Astrocyte of the spinal cord (primary cell): ENCODE data around the gene AREG.

ENCODE experiments used
- DNase-seq: peaks from one replicate; pipeline ENCODE4 v3.0.0; 2011; ENCODE audit warnings: low read depth, low spot score
- H3K4me3 ChIP-seq: 2 replicates; pipeline ENCODE4 v1.5.1; 2011; ENCODE audit warnings: low read depth, mild to moderate bottlenecking, low read length, moderate library complexity
- CTCF ChIP-seq: IDR thresholded peaks from 2 replicates; pipeline ENCODE4 v1.5.1; 2012; ENCODE audit warnings: low read depth, mild to moderate bottlenecking, low read length, inconsistent platforms
- in situ Hi-C: cut with HindIII; loops from 2 replicates; pipeline ENCODE4 v1.10.0; 2017; ENCODE audit warnings: low sequenced_read_pairs

The AREG gene

GRCh38 chr4:74455361-74456055 lies 10.6 kb downstream of the AREG start:
- no peak for DNase-seq
- no peak overlapping the region for H3K4me3 ChIP-seq
- in situ Hi-C loops = no loop called here
- TF ChIP-seq CTCF = no peak

- in situ Hi-C loops = no loop called here
- no peak overlapping the region for H3K4me3 ChIP-seq
- no peak for TF ChIP-seq CTCF
- no peak for DNase-seq
Observed at GRCh38 chr4:74456056-74456744, 11.3 kb downstream of the AREG start.

GRCh38 chr4:74456849-74457395 lies 12.0 kb downstream of the AREG start:
- in situ Hi-C loops = no loop called here
- DNase-seq = no peak
- no peak overlapping the region for H3K4me3 ChIP-seq
- TF ChIP-seq CTCF = no peak

- H3K4me3 ChIP-seq = no peak overlapping the region
- no peak for DNase-seq
- in situ Hi-C loops = no loop called here
- no peak for TF ChIP-seq CTCF
Observed at GRCh38 chr4:74460833-74461232, 15.9 kb downstream of the AREG start.

GRCh38 chr4:74463123-74463522 lies 18.2 kb downstream of the AREG start:
- in situ Hi-C loops = no loop called here
- H3K4me3 ChIP-seq = no peak overlapping the region
- TF ChIP-seq CTCF = no peak
- no peak for DNase-seq

GRCh38 chr4:74464291-74464690 lies 19.4 kb downstream of the AREG start:
- no peak for DNase-seq
- in situ Hi-C loops = no loop called here
- H3K4me3 ChIP-seq = no peak overlapping the region
- no peak for TF ChIP-seq CTCF
